ENCODE measurements around the gene GALNT10.

- no peak for TF ChIP-seq CTCF (IDR thresholded peaks at IDR 0.05 in 8 of 11, conservative IDR thresholded peaks at IDR 0.05 in 3 of 11)
- no peak for TF ChIP-seq POLR2A (IDR thresholded peaks at IDR 0.05)
- TF ChIP-seq POLR2AphosphoS5 (IDR thresholded peaks at IDR 0.05): no peak
Observed at GRCh38 chr5:154461531-154461930, 271.0 kb downstream of the GALNT10 start.

Data from spleen (tissue), 7 donors.